Loucy (cell line): ENCODE measurements around the gene MEF2B.
"Not testable (repeated sequence)": the region's sequence is repeated elsewhere in the genome, so short reads cannot be mapped to it uniquely, and the experiment has no call there.

Experiments used
- H2AFZ ChIP-seq: fragments of 200-600 bp; sonication (generic); 2 replicates; pipeline ENCODE4 v1.6.0; 2016; ENCODE audit warnings: antibody characterized with exemption, mild to moderate bottlenecking, low read length, moderate library complexity
- H3F3A ChIP-seq: fragments of 200-600 bp; 2 replicates; pipeline ENCODE4 v1.6.0; 2016; ENCODE audit warnings: antibody characterized with exemption, low read depth, mild to moderate bottlenecking
- H3K27me3 ChIP-seq: fragments of 200-600 bp; sonication (generic); 2 replicates; pipeline ENCODE4 v1.6.1; 2014; ENCODE audit warnings: low read length, mild to moderate bottlenecking; ENCODE audit not compliant: insufficient read depth, poor library complexity, severe bottlenecking
- H3K36me3 ChIP-seq: fragments of 200-600 bp; sonication (generic); 2 replicates; pipeline ENCODE4 v1.6.1; 2016; ENCODE audit warnings: low read length; ENCODE audit not compliant: insufficient read depth
- H3K4me1 ChIP-seq: fragments of 200-600 bp; sonication (generic); 2 replicates; pipeline ENCODE4 v1.5.1; 2014; ENCODE audit warnings: low read length, mild to moderate bottlenecking; ENCODE audit not compliant: insufficient read depth, poor library complexity, severe bottlenecking
- H3K4me2 ChIP-seq: fragments of 200-600 bp; sonication (generic); 2 replicates; pipeline ENCODE4 v1.6.0; 2014; ENCODE audit warnings: antibody characterized with exemption, low read length, low read depth, mild to moderate bottlenecking; ENCODE audit not compliant: poor library complexity, severe bottlenecking
- H3K4me3 ChIP-seq: fragments of 200-600 bp; sonication (generic); 2 replicates; pipeline ENCODE4 v1.5.1; 2014; ENCODE audit warnings: low read length, mild to moderate bottlenecking, mixed read lengths; ENCODE audit not compliant: poor library complexity, severe bottlenecking
- H3K79me2 ChIP-seq: fragments of 200-600 bp; sonication (generic); 2 replicates; pipeline ENCODE4 v1.6.1; 2014; ENCODE audit warnings: low read length; ENCODE audit not compliant: insufficient read depth
- H3K9ac ChIP-seq: fragments of 200-600 bp; sonication (generic); 2 replicates; pipeline ENCODE4 v1.6.0; 2014; ENCODE audit warnings: mild to moderate bottlenecking, low read depth, low read length, moderate library complexity; ENCODE audit not compliant: poor library complexity, severe bottlenecking
- H3K9me2 ChIP-seq: fragments of 200-600 bp; sonication (generic); replicated peaks from 2 replicates; pipeline ENCODE4 v1.6.1; 2016; ENCODE audit warnings: low read depth, low read length, mixed read lengths
- H3K9me3 ChIP-seq: fragments of 200-600 bp; sonication (generic); 2 replicates; pipeline ENCODE4 v1.6.1; 2014; ENCODE audit warnings: mild to moderate bottlenecking, antibody characterized with exemption, low read length, low read depth; ENCODE audit not compliant: insufficient read depth
- H4K20me1 ChIP-seq: fragments of 200-600 bp; sonication (generic); 2 replicates; pipeline ENCODE4 v1.6.0; 2014; ENCODE audit warnings: antibody characterized with exemption, low read length, mild to moderate bottlenecking; ENCODE audit not compliant: insufficient read depth, poor library complexity, severe bottlenecking
- EZH2phosphoT487 ChIP-seq: fragments of 200-600 bp; IDR thresholded peaks from 2 replicates; pipeline ENCODE4 v1.6.1; 2018; ENCODE audit warnings: antibody characterized with exemption, mild to moderate bottlenecking, moderate library complexity, borderline replicate concordance
- TF ChIP-seq, protein P1 (sequence below): fragments of 200-600 bp; sonication (generic); conservative IDR thresholded peaks from 2 replicates; pipeline ENCODE4 v1.5.1; 2014; ENCODE audit warnings: mild to moderate bottlenecking, antibody characterized with exemption, low read length

MEF2B gene

DNA sequence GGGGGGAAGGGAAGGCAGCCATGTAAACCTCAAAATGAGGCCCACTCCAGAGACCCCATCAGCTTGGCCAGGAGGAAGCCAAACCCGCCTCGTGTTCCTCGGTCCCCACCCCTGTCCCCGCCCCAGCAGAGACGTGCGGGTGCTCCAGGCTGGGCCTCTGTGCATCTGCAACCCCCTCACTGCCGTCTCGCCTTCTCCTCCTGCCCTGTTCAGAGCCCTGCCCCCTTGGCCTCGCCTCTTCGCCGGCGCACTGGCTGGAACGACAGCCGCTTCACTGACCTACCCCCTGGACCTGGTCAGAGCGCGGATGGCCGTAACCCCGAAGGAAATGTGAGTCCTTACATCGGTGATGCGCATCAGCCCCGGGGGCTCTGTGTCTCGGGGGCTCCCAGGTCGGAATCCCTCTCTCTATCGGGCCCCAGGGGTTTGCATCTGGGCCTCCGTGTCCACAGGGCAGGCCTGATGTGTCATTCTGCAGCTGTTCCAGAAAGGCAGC lies 64.0 kb downstream of the MEF2B start:
- no peaks in the 10 kb centered on the region for H3K9me3 ChIP-seq
- no peaks in the 10 kb centered on the region for H3K9me2 ChIP-seq
- TF ChIP-seq, protein P1, sequence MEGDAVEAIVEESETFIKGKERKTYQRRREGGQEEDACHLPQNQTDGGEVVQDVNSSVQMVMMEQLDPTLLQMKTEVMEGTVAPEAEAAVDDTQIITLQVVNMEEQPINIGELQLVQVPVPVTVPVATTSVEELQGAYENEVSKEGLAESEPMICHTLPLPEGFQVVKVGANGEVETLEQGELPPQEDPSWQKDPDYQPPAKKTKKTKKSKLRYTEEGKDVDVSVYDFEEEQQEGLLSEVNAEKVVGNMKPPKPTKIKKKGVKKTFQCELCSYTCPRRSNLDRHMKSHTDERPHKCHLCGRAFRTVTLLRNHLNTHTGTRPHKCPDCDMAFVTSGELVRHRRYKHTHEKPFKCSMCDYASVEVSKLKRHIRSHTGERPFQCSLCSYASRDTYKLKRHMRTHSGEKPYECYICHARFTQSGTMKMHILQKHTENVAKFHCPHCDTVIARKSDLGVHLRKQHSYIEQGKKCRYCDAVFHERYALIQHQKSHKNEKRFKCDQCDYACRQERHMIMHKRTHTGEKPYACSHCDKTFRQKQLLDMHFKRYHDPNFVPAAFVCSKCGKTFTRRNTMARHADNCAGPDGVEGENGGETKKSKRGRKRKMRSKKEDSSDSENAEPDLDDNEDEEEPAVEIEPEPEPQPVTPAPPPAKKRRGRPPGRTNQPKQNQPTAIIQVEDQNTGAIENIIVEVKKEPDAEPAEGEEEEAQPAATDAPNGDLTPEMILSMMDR: no peak
- no peak for TF ChIP-seq EZH2phosphoT487
- no peaks in the 10 kb centered on the region for H3K27me3 ChIP-seq
- H2AFZ ChIP-seq: no peak overlapping the region
- no peak overlapping the region for H3K4me3 ChIP-seq
- no peaks in the 10 kb centered on the region for H3F3A ChIP-seq
- H3K4me1 ChIP-seq: no peaks in the 10 kb centered on the region
- no peak overlapping the region for H3K4me2 ChIP-seq
- H3K36me3 ChIP-seq: peaks cover 3% of the 10 kb centered on the region; the same call in 1 of the 2 replicates
- no peaks in the 10 kb centered on the region for H3K79me2 ChIP-seq
- no peaks in the 10 kb centered on the region for H4K20me1 ChIP-seq
- no peak overlapping the region for H3K9ac ChIP-seq

DNA sequence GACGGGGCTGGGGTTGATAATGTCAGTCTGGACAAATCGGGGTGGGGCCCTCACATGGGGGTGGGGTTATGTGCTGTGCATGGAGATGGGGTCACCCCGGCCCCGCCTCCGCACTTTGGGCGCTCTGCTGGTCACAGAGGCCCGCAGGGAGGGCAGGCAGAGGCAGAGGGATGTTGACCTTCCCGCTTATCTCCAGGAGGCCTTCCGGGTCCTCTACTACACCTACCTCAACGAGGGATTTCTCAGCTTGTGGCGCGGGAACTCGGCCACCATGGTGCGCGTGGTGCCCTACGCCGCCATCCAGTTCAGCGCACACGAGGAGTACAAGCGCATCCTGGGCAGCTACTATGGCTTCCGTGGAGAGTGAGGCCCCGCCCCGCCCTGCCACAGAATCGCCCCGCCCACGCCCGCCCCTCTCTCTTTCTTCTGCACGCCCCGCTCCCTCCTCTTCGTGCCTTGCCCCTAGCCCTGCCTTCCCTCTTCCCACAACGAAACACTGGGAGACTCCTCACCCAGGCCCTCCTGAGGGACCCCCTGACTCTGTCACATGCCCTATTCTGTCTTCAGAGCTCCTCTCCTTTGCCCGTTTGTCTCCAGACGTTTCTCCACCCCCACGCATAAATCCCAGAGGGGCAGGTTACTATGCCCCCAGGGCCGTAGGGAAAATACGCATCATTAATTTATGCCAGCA lies 64.6 kb downstream of the MEF2B start:
- Histone ChIP-seq H3K79me2 (no peaks in the 10 kb centered on the region), H2AFZ (no peak overlapping the region), H3K36me3 (peaks cover 6% of the 10 kb centered on the region; the same call in 1 of the 2 replicates), H3K27me3 (no peaks in the 10 kb centered on the region), H3K4me3 (no peak overlapping the region), H3K9me2 (no peaks in the 10 kb centered on the region), H3F3A (no peaks in the 10 kb centered on the region), H3K9ac (no peak overlapping the region), H3K4me1 (no peaks in the 10 kb centered on the region), H4K20me1 (no peaks in the 10 kb centered on the region), H3K9me3 (no peaks in the 10 kb centered on the region), H3K4me2 (no peak overlapping the region)
- TF ChIP-seq, protein P1: no peak
- no peak for TF ChIP-seq EZH2phosphoT487

DNA sequence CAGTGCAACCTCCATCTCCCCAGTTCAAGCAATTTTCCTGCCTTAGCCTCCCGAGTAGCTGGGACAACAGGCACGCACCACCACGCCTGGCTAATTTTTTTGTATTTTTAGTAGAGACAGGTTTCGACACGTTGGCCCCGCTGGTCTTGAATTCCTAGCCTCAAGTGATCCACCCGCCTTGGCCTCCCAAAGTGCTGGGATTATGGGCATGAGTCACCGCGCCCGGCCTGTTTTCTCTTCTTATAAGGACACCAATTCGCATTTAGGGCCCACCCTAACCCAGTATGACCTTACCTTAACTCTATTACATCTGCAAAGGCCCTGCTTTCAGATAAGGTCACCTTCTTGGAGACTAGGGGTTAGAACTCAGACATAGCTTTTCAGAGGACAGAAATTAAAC lies 66.9 kb downstream of the MEF2B start:
- TF ChIP-seq EZH2phosphoT487: no peak
- TF ChIP-seq, protein P1: no peak
- no peak overlapping the region for H3K4me3 ChIP-seq
- no peaks in the 10 kb centered on the region for H3K9me2 ChIP-seq
- no peaks in the 10 kb centered on the region for H3K79me2 ChIP-seq
- no peak overlapping the region for H3K4me2 ChIP-seq
- H2AFZ ChIP-seq: no peak overlapping the region
- no peak overlapping the region for H3K9ac ChIP-seq
- H3F3A ChIP-seq: no peaks in the 10 kb centered on the region
- no peaks in the 10 kb centered on the region for H4K20me1 ChIP-seq
- H3K4me1 ChIP-seq: no peaks in the 10 kb centered on the region
- no peaks in the 10 kb centered on the region for H3K27me3 ChIP-seq
- H3K9me3 ChIP-seq: no peaks in the 10 kb centered on the region
- H3K36me3 ChIP-seq: peaks cover 10% of the 10 kb centered on the region; the same call in 1 of the 2 replicates

DNA sequence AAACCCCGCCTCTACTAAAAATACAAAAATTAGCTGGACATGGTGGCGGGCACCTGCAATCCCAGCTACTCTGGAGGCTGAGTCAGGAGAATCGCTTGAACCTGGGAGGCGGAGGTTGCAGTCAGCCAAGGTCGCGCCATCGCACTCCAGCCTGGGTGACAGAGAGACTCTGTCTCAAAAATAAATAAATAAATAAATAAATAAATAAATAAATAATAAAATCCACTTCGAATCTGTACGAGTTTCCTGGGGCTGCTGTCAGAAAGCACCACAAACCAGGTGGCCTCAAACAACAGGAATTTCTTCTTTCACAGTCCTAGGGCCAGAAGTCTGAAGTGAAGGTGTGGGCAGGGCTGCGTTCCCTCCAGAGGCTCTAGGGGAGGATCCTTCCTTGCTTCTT lies 67.5 kb downstream of the MEF2B start:
- H3K9me2 ChIP-seq, H3K27me3 ChIP-seq: not testable (repeated sequence)

More for the DNA sequence above, 67.5 kb downstream of the MEF2B start:
- H3K79me2 ChIP-seq, H3K9ac ChIP-seq, H2AFZ ChIP-seq, H3F3A ChIP-seq, H3K4me1 ChIP-seq, H4K20me1 ChIP-seq, H3K4me3 ChIP-seq, H3K9me3 ChIP-seq, H3K4me2 ChIP-seq: not testable (repeated sequence)
- H3K36me3 ChIP-seq: peaks cover 10% of the 10 kb centered on the region; the same call in 1 of the 2 replicates
